HS-5 (cell line): ENCODE measurements around the gene USF1.
"Not testable (repeated sequence)": the region's sequence is repeated elsewhere in the genome, so short reads cannot be mapped to it uniquely, and the experiment has no call there.

ENCODE experiments used
- DNase-seq: peaks from one replicate; pipeline ENCODE4 v3.0.0-alpha.2; 2012; ENCODE audit warnings: low read depth

USF1 gene

DNA sequence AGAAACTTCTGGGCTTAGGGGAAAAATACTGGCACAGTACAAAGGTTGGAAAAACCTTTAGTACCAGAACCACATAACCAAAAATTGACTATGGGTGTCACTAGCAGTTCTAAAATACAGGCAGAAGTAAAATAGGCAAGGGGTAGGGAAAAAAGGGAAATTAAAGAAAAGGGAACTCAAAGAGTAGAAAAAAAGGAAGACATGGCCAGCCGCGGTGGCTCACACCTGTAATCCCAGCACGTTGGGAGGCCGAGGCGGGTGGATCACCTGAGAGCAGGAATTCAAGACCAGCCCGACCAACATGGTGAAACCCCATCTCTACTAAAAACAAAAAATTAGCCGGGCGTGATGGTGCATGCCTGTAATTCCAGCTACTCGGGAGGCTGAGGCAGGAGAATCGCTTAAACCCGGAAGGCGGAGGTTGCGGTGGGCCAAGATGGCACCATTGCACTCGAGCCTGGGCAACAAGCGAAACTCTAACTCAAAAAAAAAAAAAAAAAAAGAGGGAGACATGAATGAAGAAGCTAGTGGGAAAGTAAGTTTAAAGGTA lies 26.6 kb downstream of the USF1 start:
- not testable (repeated sequence) for DNase-seq

DNA sequence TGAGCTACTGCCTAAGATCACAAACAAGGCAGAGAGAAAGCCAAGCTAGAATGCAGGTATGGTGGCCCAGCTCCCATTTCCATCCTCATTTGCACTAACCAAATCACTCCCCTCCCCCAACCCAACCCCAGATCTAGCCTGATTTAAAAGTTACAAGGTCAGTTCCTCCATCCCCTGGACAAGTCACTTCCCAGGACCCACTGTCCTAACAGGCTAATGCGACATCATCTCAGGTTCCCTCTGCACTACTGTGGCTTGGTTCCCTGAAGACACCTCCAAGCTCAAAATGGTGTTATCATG lies 27.2 kb downstream of the USF1 start:
- no peak for DNase-seq

DNA sequence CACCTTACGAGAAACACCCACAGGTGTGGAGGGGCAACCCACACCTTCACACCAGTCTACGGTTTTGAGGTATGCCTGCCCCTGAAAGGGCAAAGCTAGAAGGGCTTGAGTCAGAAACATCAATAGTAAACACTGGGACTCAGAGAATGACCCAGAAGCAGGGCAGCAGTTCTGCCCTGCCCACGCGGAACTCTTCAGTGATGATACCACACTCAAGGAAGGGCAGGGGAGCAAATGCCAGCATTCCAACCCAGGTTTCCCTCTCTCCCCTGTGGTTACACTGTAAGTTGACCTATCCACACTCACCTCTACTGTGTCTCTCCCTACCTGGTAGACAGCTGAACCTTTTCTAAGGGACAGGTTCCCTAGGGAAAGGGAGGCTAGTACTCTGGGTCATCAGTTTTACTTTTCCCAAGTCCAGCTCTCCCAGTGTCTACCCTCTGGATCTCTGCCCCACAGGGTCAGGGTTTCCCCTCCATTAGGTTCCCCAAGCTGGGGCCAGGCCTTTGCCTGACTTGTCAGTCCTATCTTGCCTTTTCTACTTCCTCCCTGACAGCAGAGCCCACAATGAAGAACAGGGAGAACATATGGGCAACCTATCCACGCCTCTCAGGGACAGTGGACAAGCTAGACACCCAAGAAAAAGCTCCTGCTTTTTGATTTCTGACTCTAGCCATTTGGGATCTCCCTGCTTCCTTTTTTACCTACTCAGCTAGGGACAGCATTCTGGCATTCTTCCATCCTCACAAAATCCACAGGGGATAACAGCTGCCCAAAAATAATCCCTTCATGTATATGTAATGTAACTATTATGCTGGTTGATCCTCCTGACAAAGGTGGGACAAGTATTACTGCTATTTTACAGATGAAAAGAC lies 27.8 kb downstream of the USF1 start:
- no peak for DNase-seq

DNA sequence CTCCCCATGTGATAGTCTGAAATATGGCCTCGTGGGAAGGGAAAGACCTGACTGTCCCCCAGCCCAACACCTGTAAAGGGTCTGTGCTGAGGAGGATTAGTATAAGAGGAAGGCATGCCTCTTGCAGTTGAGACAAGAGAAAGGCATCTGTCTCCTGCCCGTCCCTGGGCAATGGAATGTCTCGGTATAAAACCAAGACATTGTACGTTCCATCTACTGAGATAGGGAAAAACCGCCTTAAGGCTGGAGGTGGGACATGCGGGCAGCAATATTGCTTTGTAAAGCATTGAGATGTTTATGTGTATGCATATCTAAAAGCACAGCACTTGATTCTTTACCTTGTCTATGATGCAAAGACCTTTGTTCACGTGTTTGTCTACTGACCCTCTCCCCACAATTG lies 28.6 kb downstream of the USF1 start:
- not testable (repeated sequence) for DNase-seq

DNA sequence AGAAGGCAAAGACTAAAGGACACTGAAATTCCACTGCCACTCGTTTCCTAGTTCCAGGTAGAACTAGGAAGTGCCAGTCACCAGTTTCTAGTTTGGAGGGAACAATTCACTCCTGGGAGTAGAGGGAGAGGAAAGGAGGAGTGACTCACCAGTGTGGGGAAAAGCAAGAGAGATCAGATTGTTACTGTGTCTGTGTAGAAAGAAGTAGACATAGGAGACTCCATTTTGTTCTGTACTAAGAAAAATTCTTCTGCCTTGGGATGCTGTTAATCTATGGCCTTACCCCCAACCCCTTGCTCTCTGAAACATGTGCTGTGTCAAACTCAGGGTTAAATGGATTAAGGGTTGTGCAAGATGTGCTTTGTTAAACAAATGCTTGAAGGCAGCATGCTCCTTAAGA lies 29.1 kb downstream of the USF1 start:
- DNase-seq = not testable (repeated sequence)

DNA sequence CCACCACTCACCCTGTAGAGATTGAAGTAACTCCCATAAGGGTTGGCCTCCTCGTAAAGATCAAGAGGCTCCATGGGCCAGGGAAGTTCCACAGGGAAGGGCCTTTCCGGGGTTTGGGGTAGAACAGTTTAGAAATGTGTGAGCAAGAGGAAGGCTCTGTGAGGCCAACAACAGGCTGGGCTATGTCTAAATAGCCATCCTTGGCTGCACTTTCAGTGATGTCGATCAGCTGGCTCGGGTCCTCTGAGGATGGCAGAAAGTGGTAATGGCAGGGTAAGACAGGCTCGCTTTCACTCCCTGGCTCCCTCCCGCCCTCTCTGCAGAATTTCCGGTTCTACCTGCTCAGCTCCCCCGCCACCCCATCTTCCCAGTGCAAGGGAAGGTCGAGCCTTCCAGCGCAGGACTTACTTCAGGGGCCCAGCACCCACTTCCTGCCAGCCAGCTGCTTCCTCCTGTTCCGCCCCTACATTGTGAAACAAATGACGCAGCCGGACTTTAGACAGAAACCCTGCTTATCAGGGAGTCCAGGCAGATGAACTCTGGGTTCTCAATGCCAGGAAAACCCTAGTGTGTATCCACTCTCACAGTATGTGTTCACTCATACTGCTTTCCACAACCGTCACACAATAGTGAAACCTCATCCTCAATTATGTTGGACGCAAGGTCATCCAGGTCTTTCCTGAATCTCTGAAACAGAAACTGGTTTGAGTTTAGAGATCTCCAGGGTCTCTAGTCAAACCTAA lies 32.1 kb downstream of the USF1 start:
- no peak for DNase-seq

DNA sequence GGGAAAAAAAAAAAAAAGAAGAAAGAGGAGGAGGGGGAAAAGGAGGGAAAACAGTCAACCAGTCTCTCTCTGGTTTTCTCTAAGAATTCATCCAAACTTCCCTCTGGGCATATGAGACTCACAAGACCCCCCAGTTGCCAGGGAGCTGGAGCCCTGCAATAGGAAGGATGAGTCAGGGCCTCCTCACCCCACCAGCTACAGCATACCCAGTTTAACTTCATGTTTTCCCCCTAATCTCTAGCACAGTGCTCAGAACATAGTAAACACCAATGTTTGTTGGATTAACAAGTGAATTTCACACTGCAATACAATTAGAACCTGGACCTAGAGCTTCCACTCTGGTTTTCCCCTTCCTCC lies 32.7 kb downstream of the USF1 start:
- no peak for DNase-seq

DNA sequence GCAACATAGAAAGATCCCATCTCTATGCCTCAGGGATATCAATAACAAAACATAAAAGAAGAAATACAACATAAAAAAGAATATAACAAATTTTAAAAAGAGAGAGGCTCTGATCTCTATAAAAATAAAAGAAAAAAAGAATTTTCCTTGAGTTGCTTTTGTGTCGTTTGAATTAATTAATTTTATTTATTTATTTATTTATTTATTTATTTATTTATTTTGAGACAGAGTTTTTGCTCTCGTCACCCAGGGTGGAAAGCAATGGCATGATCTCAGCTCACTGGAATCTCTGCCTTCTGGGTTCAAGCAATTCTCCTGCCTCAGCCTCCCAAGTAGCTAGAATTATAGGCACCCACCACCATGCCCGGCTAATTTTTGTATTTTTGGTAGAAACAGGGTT lies 33.4 kb downstream of the USF1 start:
- no peak for DNase-seq

DNA sequence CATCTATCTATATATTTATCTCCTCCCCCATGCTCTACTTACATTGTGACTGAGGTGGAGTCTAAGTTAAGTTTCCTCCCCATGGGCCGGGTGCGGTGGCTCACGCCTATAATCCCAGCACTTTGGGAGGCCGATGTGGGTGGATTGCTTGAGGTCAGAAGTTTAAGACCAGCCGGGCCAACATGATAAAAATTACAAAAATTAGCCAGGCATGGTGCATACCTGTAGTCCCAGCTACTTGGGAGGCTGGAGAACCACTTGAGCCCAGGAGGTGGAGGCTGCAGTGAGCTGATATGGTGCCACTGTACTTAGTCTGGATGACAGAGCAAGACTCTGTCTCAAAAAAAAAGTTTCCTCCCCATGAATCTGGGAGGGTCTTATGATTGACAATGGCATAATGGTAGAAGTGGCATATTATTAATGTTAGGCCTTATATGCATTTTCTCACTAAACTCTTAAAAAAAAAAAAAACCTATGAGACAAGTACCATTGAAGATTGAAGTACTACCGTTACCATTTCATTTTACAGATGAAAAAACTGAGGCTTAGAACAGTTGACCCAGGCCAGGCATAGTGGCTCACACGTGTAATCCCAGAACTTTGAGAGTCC lies 36.1 kb downstream of the USF1 start:
- no peak for DNase-seq

DNA sequence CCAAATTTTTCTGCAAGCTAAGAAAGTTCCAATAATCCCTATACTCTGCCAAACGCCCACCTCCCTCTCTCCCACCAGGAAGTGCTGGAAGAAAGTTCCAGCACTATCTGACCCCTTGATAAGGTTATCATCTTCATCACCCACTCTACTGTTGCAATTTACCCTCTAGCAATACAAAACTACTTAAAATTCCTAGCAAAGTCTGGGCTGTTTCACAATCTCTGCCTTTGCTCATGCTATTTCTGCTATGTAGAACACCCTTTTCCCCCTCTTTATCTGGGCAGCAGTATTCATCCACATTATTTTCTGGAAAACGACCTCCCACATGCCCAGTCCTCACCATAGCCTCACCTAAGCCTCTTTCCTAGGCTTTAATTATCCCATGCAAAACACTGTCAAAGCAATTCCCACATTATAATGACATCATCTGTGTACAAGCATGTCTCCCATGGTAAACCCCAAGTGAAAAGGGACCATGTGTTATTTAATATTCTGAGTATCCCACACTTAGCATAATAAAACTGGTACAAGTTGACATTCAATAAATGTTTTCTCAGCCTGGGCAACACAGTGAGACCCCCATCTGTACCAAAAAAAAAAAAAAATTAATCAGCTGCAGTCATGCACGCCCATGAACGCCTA lies 36.8 kb downstream of the USF1 start:
- no peak for DNase-seq

DNA sequence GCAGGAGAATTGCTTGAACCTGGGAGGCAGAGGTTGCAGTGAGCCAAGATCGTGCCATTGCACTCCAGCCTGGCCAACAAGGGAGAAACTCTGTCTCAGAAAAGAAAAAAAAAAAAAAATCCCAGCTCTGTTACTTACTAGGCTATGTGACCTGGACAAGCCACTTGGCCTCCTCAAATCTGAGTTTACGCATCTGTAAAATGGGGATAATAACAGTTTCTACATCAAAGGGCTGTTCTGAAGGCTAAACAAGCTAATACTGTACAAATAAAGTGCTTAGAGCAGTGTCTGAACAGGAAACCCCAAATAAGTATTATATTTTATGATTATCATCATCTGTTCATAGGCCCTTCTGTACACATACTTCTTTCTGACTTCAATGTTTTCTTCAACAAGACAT lies 38.4 kb downstream of the USF1 start:
- DNase-seq = no peak

DNA sequence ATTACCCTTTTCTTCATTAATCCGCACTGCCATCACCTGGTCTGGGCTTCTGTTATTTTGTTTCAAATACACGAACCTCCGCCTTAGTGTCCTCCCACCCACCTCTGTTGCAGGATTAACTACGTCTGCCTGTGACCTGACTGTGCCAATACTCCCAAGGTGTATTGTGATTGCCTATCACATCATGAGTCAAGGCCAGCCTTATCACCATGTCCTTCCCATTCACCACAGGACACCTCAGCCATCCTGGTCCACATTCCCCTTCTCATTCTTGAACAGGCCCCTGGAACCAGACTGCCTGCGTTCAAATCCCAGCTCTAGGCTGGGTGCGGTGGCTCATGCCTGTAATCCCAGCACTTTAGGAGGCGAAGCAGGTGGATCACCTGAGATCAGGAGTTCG lies 39.2 kb downstream of the USF1 start:
- no peak for DNase-seq

DNA sequence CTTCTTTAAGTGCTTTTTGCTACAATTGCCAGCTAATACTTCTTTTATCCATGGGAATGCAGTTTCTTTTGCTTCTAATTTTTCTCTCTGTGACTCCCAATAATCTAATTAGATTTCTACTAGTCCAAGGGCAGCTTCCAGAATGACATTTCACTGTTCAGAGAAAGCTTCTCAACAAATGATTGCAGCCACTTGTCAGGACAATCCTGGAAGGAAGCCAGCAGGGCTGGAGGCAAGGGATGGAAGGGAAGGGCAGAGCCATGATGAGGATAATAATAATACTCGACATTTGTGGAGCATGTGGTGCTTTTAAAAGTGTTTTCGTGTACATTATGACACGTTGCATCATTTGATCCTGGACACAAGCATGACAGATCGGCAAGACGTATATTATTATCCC lies 44.3 kb downstream of the USF1 start:
- DNase-seq = no peak

DNA sequence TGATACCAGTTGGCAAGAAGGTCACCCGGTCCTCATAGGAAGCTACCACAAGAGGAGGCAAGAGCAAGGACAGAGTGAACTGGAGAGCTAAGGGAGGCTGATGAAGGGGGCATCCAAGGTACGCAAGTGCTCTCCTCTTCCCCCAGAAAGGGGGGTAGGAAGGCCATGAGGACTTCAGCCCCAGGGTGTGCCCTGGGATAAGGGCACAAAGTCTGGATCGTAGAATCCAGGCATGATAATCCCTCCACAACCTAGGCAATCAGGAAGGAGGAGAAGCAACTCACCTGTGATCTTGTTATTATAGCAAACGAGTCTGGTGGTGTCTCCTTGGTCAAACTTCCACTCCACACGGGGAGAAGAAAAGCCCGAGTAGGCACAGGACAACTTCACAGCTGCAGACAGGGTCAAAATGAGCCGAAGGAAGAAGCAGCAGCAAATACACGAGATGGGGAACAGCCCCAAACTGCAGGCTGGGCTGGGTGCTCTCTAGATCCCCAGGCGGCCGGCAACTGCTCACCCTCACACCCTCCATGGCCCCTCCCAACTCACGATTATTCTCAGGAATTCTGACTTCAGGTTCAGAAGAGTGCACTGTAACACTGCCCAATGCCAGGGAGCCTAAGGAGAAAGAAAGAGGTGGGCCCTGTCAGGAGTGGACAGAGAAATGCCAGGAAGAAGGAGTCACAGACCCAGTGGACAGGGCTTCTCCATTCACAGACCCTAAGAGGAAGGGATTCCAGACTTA lies 44.9 kb downstream of the USF1 start:
- no peak for DNase-seq

DNA sequence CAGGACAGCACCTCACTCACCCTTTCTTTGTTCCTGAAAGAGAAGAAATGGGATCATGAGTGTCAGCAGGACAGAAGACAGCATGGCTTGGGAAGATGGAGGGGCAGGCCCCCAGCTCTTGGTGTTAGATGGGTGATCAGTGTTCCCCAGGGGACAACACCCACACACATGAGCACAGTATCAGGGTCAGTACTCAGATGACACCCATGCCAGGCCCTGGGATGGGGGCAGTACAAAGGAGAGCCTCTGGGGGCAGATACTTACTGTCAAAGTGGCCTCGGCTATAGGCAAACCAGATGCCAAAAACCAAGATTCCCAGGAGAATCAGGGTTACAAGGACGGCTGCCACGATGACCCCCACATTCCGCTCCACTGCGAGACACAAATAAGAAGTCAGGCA lies 46.4 kb downstream of the USF1 start:
- DNase-seq = no peak

DNA sequence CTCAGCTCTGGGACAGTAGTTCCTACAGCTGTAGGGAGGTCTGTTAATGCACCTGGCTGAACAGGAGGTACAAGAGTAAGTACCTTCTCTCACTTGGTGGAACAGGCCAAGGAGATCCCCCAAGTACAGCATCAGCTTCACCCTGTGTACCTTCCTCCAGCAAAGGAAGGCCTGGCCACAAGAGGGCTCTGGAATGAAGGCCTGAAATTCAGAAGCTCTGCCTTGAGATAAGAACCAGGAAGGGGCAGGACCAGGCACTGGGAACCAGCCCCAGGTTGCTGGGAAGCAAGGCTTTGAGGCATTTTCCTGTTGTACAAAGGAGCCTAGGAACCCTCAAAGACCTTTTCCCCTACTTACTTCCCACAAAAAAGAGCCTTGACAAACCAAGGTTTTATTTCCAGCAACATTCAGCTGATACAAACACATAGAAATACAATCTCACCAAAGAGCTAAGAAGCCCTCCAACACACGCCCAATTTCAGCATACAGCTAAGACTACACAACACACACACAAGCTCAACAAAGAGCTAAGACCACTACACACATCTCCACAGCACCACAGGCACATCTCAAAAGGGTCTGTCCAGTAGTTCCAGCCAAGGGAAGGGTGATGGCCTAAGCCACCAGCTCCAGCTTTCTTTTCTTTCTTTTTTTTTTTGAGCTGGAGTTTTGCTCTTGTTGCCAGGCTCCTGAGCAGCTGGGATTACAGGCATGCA lies 48.3 kb downstream of the USF1 start:
- DNase-seq = no peak

DNA sequence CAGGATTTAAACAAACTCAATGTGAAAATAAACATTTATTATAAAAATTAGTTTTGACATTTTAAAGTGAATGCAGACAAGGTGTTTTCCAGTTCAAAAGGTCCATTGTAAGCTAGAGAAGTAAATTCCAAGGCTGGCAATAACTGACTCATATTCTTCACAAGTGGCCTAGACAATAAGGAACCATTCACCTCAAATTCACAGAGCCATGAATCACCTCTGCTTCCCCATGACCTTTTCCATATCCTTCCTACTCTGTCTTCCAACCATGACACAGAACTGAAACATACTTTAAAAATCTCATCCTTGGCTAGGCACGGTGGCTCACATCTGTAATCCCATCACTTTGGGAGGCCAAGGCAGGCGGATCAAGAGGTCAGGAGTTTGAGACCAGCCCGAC lies 49.6 kb downstream of the USF1 start:
- DNase-seq = peak; percentile 62

DNA sequence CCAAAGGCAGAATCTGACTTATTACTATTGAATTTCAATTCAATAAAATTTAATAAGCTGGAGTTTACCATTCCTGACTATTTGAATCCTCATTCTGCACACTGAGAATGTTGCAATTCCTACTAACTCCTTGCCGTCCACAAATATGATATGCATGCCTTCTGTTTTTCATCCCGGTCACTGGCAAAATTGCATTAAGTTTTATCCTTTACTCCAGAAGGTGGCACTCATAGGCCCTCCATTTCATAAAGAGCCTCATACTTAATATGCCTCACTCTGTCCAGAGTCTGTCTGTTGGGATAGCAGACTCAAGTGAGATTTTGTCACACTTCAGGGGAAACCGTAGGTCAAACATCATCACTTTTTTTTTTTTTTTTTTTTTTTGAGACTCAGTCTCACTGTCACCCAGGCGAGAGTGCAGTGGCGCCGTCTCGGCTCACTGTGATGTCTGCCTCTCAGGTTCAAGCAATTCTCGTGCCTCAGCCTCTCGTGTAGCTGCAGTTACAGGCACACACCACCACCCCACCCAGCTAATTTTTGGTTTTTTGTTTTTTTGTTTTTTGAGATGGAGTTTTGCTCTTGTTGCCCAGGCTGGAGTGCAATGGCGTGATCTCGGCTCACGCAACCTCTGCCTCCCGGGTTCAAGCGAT lies 52.1 kb downstream of the USF1 start:
- DNase-seq = peak; percentile 37

DNA sequence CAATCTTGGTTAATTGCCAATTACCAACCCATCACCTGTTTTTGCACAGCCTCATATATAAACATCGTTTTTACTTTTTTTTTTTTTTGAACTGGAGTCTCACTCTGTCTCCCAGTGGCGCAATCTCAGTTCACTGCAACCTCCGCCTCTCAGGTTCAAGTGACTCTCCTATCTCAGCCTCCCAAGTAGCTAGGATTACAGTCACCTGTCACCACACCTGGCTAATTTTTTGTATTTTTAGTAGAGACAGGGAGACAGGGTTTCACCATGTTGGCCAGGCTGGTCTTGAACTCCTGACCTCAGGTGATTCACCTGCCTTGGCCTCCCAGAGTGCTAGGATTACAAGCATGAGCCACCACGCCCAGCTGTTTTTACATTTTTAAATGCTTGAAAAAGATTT lies 53.7 kb downstream of the USF1 start:
- DNase-seq = not testable (repeated sequence)
